H1 (cell line): ENCODE results near the gene TLCD3A.

Source experiments
- CTCF ChIP-seq, 3 experiments: IDR thresholded peaks; 1 replicate in 2 of 3; 2 replicates in 1 of 3; pipeline versions ENCODE4 v1.5.1 to v1.6.1; 2011; ENCODE audit warnings: low read length in 3 of 3, mild to moderate bottlenecking in 3 of 3, inconsistent platforms in 2 of 3, low read depth in 1 of 3, moderate library complexity in 1 of 3; ENCODE audit not compliant: insufficient read depth in 1 of 3; ENCODE audit errors: control extremely low read depth in 1 of 3
- EGR1 ChIP-seq: IDR thresholded peaks from 2 replicates; pipeline ENCODE4 v1.6.1; 2011; ENCODE audit warnings: low read depth, low read length, borderline replicate concordance
- GABPA ChIP-seq: IDR thresholded peaks from 2 replicates; pipeline ENCODE4 v1.6.1; 2011; ENCODE audit warnings: mild to moderate bottlenecking, low read length, moderate library complexity, borderline replicate concordance; ENCODE audit not compliant: insufficient read depth
- JUND ChIP-seq: IDR thresholded peaks from 2 replicates; pipeline ENCODE4 v1.6.1; 2011; ENCODE audit warnings: mild to moderate bottlenecking, improper control_type of control experiment, low read length
- KDM1A ChIP-seq: fragments of 200-600, 300-600 bp; sonication (generic); IDR thresholded peaks from 2 replicates; pipeline ENCODE4 v1.7.1; 2016; ENCODE audit warnings: mild to moderate bottlenecking, low read length, borderline replicate concordance
- POLR2A ChIP-seq, 2 experiments: IDR thresholded peaks; 1 replicate in 1 of 2; 2 replicates in 1 of 2; pipeline ENCODE4 v1.6.1; 2011; ENCODE audit warnings: low read depth in 2 of 2, low read length in 2 of 2, mild to moderate bottlenecking in 2 of 2; ENCODE audit errors: control extremely low read depth in 1 of 2
- SUZ12 ChIP-seq: fragments of 200-600 bp; sonication (generic); IDR thresholded peaks from 2 replicates; pipeline ENCODE4 v1.6.1; 2012; ENCODE audit warnings: mild to moderate bottlenecking, inconsistent platforms, low read length, moderate library complexity, mixed read lengths
- TAF1 ChIP-seq: IDR thresholded peaks from 2 replicates; pipeline ENCODE4 v1.6.1; 2011; ENCODE audit warnings: mild to moderate bottlenecking, low read depth, low read length
- YY1 ChIP-seq: IDR thresholded peaks from 2 replicates; pipeline ENCODE4 v1.6.1; 2011; ENCODE audit warnings: low read depth, mild to moderate bottlenecking, low read length
- ZNF274 ChIP-seq: IDR thresholded peaks from 2 replicates; pipeline ENCODE4 v1.7.0; 2012; ENCODE audit warnings: low read length, borderline replicate concordance; ENCODE audit errors: extremely low read depth

DNA sequence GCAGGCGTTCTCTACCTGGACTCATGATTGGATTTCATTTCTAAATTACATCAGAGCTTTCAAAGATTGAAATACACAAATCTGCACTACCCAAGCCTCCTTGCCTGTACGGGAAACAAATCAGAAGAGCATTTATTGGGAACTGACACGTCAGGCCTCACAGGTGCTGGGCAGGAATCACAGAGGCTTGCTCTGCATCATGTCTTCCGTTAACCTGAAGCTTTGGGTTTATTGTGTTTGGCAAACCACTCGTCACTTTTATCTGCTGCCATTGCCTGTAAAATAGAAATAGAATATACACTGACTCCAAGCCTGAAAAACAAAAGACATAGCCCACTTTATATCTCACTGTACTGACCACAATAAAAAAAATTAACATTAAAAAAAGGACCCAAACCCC, 27.6 kb downstream of the TLCD3A start:
- TF ChIP-seq CTCF (IDR thresholded peaks at IDR 0.05; ENCODE audit: control extremely low read depth in 1 of 3, insufficient read depth in 1 of 3, low read depth in 1 of 3, low read length in 3 of 3) (no peak), POLR2A (IDR thresholded peaks at IDR 0.05; ENCODE audit: control extremely low read depth in 1 of 2, low read depth in 2 of 2, low read length in 2 of 2) (no peak), KDM1A (no peak), JUND (no peak), SUZ12 (no peak), GABPA (no peak), TAF1 (no peak), EGR1 (no peak), ZNF274 (no peak), YY1 (no peak)
